Esophagus muscularis mucosa (tissue), 3 donors: ENCODE results near the gene FAM131A.

Experiments used
- EP300 ChIP-seq: sonication (generic); formaldehyde crosslinking; IDR thresholded peaks from one replicate; pipeline ENCODE4 v1.6.1; 2017; ENCODE audit warnings: antibody characterized with exemption
- POLR2A ChIP-seq: fragments of 450-650 bp; IDR thresholded peaks from one replicate; pipeline ENCODE4 v1.6.1; 2017; ENCODE audit warnings: antibody characterized with exemption, moderate library complexity, mild to moderate bottlenecking, low read depth
- POLR2AphosphoS5 ChIP-seq, 2 donors: sonication (generic); formaldehyde crosslinking; IDR thresholded peaks; one replicate each; pipeline ENCODE4 v1.6.1; 2017; ENCODE audit warnings: antibody characterized with exemption in 2 of 2

GRCh38 chr3:184352897-184353545, 15.6 kb downstream of the FAM131A start:
- TF ChIP-seq POLR2A = no peak
- TF ChIP-seq POLR2AphosphoS5 (IDR thresholded peaks at IDR 0.05) = no peak
- TF ChIP-seq EP300 = no peak
